HG03575 (cell line): ENCODE measurements around the gene DDX27.

Experiments used
- ATAC-seq: cut with Tn5 transposase; IDR thresholded peaks from one replicate; pipeline ENCODE4 v1.9.1; 2021; ENCODE audit not compliant: unreplicated experiment, insufficient number of reproducible peaks, low FRiP score; ENCODE audit errors: extremely low read depth

The DDX27 gene

DNA sequence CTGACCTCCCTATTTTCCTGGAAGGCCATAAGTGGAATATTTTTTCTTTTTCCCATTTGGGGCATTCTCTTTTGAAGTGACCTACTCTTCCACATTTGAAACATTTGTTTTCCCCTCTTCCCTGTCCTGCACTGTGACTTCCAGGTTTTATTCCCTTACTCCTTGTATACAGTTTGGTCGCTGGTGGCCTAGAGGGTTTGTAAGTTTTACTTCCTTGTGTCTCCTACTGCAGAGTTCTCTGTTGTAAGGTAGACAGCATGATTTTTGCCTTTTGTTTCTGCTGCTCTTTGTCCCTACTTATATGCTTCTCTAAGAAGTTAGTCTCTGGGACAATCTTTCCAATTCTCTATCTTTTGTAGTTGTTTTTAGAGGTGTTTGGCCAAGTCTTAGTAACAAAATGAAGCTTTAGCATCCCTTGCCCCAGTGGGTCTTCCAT lies 66.0 kb downstream of the DDX27 start:
- ATAC-seq, result no peak

DNA sequence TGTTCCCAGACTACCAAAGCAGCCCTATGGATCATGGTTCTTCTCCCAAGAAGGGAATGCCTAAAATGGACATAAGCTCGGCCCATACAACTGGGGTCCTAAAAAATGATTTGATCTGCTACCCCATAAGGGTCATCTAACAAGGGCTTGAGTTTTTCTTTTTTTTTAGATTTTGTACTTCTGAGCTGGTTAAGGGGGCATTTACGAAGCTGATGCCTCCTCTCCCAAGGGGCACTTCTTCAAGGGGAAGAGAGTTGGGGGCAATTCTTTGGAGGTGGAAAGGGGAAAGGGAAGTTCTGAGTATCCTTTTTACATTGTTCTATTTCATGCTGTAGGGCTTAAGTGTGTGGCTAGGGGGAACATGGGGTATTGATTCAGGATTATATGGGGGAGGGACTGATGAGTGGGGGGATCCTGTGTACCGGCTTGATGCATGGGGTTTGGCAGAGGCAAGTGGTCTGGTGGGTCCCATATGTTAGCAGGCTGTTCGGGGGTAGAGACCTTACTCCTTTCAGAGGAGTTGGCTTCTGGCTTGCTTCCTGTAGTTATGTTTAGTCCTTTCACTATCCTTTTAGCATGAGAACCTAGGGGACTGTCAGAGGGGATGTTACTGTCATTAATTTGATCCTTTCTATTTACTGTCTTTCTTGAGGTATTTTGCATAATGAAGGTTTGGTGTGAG lies 66.7 kb downstream of the DDX27 start:
- ATAC-seq, result no peak

DNA sequence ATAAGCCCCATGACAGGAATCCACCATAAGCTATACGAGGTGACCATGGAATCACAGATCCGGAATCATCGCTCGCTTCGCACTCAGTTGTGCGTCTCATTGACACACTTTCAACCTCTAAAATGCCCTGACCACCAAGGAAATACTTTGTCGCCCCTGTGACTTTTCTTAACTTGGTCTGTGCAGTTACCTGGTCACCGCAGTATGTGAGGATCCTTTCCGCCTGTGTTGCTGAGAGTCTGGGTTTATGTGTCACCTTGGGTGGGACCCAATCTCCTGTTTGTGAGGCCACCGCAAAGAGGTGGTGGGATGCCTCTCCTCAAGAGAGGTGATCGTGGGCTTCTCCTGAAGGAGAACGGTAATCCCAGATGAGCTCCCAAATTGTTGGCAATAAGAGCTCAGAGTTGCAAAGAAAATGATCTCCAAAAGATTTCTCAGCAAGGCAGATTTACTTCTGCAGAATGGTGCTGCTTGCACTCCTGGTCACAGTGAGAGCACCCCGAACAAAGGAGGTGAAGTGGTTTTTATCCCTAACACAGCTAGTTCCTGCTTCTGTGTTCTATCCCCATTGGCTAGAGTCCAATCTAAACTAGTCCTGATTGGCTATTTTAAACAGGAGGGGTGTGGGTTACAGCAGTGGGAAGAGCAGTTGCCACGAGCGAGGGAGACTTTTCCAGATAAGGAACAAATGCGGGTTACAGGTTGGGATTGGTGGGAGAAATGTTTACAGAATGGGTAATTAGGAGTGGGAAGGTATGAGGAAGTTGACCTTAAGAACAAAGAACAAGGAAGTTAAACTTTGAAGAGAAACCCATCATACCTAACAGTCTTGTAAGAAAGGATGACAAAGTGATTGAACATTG lies 67.7 kb downstream of the DDX27 start:
- ATAC-seq, result no peak

DNA sequence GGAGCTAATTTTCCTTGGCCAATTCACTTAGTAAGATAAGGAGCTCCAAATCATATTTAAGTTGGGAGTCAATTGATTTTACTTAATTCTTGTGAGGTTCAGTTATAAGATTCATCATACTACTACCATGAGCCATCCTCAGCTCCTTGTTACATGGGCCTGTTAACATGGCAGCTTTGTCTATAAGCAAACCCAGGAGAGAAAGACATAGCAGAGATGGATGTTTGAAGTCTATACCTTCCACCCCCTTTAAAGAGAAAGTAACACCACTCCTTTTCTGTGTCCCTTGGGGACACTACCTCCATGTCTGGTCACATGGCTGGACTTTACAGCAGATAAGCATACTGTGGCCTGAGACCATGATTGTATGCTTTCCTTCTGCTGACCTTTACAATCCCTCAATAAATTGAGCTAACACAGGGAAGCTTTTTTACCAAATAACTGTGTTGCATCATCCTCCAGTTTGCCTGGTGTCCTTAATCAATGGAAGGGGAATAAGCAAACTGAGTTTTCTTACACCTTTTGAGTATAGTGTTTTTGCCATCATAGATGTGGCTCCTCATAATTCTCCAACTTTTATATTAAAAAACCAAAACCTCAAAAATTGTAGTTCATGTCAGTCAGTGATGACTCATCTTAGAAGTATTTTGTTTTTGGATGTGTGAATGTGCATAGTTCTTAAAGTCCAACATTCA lies 68.5 kb downstream of the DDX27 start:
- no peak for ATAC-seq

GRCh38 chr20:49288250-49288751 lies 69.1 kb downstream of the DDX27 start:
- ATAC-seq, result no peak

DNA sequence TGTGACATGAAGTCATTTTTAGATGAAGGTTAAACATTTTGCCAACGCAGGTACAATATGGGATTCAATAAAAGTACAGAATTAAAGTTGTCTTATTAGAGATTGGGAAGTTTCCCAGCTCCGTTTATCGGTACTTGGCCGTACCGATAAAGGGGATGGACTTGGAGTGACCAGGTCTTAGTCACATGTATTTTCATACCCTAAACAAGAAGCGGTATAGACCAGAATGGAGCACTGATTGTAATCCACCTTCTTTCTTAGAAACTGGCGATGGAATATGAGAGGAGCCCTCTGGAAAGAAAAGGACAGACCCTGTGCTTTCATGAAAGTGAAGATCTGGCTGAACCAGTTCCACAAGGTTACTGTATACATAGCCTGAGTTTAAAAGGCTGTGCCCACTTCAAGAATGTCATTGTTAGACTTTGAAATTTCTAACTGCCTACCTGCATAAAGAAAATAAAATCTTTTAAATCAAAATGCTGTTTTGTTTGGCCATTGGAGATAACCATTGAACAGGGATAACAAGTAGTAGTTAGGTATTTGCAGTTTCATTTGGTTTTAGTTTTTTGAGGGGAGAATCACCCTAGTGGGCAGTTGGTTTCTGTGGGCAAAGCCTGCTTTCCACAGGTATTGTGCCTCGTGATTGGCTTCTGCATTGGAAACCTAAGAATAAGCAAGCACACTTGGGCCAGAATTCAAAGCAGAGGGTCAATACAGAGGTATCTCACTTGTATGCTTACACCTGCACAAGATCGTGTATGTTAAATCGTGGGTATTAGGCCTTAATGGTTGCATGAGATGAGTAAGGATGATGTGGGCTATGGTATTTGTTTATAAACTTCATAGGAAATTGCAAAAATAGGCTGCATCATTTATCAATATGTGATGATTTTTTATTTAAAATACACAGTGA lies 69.8 kb downstream of the DDX27 start:
- no peak for ATAC-seq

DNA sequence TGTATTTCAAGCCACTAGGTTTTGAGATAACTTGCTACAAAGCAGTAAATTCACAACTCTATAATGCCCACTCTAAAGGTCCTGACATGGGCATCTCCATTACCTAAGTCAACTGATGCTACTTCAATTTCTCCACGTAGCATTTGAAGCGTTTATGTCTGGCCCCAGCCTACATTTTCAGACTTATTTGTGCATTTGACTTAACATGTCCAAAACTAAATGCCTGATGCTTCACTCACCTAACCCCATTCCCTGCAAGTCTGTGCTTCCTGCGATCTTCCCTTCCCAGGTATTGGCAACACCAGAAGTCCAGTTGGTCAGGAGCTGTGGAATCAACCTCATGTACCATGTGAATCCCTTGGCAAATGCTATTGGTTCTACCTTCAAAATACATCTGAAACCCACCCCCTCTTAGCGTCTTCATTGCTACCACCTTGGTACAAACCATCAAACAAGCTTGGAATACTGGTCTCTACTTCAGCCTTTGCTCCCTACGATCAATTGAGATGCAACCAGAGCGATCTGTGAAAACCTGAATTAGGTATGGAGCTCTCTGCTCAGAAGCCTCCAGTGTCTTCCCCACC lies 71.5 kb downstream of the DDX27 start:
- ATAC-seq, result no peak

DNA sequence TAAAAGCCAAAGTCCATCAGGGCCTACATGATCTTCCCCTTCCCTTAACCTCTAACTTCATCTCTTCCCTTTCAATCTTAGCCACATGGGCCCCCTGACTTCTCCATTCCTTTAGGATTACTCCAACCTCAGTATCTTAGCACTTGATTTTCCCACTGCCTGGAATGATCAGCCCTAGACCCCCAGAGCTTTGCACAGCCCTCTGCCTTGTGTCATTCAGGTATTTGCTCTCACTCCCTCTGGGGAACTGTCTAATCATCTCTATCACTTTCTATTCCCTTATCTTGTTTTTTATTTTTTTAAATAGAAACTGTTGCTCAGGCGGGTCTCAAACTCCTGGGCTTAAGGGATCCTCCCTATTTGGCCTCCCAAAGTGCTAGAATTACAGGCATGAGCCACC lies 72.0 kb downstream of the DDX27 start:
- ATAC-seq, result no peak

GRCh38 chr20:49292010-49292409 lies 72.8 kb downstream of the DDX27 start:
- ATAC-seq, result no peak

GRCh38 chr20:49293122-49293521 lies 73.9 kb downstream of the DDX27 start:
- no peak for ATAC-seq
